ENCODE measurements around the gene LRRN4. TPM values are rescaled to one million over a fixed set of nuclear protein-coding genes. Genes with fewer than 3 reads are reported as not detected.

LRRN4 gene
- total RNA-seq, 1 donor from 2014 or later, result not detected

DNA sequence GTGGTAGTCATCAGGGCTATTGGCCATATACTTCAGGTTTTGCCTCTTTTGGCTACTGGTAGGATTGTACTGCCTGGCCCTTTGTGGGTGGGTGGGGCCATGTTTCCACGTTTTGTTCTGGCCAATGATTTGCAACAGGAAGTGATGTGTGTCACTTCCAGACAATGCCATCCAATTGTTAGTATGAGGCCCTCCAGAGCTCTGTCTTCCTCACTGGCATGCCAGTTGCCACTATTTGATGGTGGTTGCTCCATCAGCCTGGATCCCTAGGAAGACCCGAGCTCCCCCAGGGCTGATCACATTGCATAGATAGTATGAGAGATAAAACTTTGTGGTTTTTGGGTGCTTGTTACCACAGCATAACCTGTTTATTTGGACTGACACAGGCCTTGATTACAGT lies 7.7 kb upstream of the LRRN4 start:
- no peak for TF ChIP-seq CTCF (conservative IDR thresholded peaks at IDR 0.05)
- no peak for DNase-seq (ENCODE audit: low read depth, low spot score)
- Mint-ChIP-seq H3K9me3 (no peaks in the 10 kb centered on the region), H3K36me3 (ENCODE audit: low read depth) (no peaks in the 10 kb centered on the region), H3K27ac (ENCODE audit: unreplicated experiment) (no peak overlapping the region), H3K27me3 (ENCODE audit: low read depth) (peaks cover 12% of the 10 kb centered on the region), H3K4me1 (no peaks in the 10 kb centered on the region), H3K4me3 (no peak overlapping the region)

GRCh38 chr20:6060213-6060612 lies 6.4 kb upstream of the LRRN4 start:
- TF ChIP-seq CTCF (conservative IDR thresholded peaks at IDR 0.05), result no peak
- H3K36me3 Mint-ChIP-seq (ENCODE audit: low read depth), result no peaks in the 10 kb centered on the region
- no peaks in the 10 kb centered on the region for H3K4me1 Mint-ChIP-seq
- H3K27ac Mint-ChIP-seq (ENCODE audit: unreplicated experiment), result no peak overlapping the region
- DNase-seq (ENCODE audit: low read depth, low spot score), result no peak
- H3K9me3 Mint-ChIP-seq, result no peaks in the 10 kb centered on the region
- peaks cover 12% of the 10 kb centered on the region for H3K27me3 Mint-ChIP-seq (ENCODE audit: low read depth)
- no peak overlapping the region for H3K4me3 Mint-ChIP-seq

DNA sequence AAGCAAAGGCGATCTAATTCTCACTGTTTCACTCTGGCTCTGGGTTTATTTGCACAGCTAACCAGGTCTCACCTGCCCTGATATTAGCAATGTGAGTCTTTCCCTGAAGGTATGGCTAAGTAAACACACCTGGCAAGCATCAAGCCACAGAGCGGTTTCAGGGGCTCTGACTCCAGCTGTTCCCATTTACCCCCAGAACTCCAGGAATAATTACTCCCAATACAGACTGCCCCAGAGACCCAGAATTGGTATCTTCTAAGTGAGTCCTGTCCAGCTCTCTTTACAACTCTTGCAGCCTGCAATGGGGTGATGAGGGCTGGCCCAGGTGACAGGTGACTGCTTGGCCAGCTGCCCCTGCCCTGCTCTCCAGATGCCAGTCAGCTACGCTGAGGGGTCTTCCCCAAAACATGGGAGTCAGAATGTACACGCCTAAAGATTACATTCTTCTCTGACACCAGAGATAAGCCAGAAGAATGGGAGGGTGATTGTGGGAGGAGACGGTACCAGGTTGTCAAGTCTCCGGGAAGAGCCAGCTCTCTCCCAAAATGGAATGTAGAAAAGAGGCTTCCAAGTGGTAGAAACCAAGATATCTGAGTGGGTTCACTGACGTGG lies 4.9 kb upstream of the LRRN4 start:
- Mint-ChIP-seq H3K27me3 (ENCODE audit: low read depth) (peaks cover 25% of the 10 kb centered on the region), H3K9me3 (no peaks in the 10 kb centered on the region), H3K27ac (ENCODE audit: unreplicated experiment) (no peak overlapping the region), H3K4me1 (no peaks in the 10 kb centered on the region), H3K36me3 (ENCODE audit: low read depth) (no peaks in the 10 kb centered on the region), H3K4me3 (no peak overlapping the region)
- TF ChIP-seq CTCF (conservative IDR thresholded peaks at IDR 0.05), result no peak
- DNase-seq (ENCODE audit: low read depth, low spot score), result no peak

- peaks cover 36% of the 10 kb centered on the region for H3K27me3 Mint-ChIP-seq (ENCODE audit: low read depth)
- H3K27ac Mint-ChIP-seq (ENCODE audit: unreplicated experiment), result no peak overlapping the region
- no peak for DNase-seq (ENCODE audit: low read depth, low spot score)
- no peaks in the 10 kb centered on the region for H3K9me3 Mint-ChIP-seq
- H3K4me1 Mint-ChIP-seq, result peaks cover 5% of the 10 kb centered on the region
- no peak overlapping the region for H3K4me3 Mint-ChIP-seq
- no peaks in the 10 kb centered on the region for H3K36me3 Mint-ChIP-seq (ENCODE audit: low read depth)
- no peak for TF ChIP-seq CTCF (conservative IDR thresholded peaks at IDR 0.05)
Observed at GRCh38 chr20:6057691-6058090, 3.8 kb upstream of the LRRN4 start.

DNA sequence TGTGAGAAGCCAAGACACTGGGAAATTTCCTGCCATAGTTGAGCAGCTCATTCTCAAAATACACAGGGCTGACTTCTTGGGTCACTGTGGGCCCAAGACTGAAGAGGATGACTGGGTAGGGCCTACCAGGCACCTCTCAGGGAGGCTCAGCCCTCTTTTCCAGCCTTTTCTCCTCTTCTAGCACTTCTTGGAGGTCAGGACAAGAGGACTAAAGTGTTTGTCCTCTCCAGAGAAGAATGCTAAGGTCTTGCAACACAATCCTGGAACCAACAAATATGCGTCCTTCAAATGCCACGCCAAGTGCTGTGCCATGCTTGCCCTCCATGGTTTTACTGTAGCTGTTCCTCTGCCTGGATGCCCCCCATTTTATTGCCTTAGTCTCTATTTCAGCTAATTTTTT lies 3.3 kb upstream of the LRRN4 start:
- no peak for DNase-seq (ENCODE audit: low read depth, low spot score)
- peaks cover 39% of the 10 kb centered on the region for H3K27me3 Mint-ChIP-seq (ENCODE audit: low read depth)
- H3K27ac Mint-ChIP-seq (ENCODE audit: unreplicated experiment), result no peak overlapping the region
- no peak for TF ChIP-seq CTCF (conservative IDR thresholded peaks at IDR 0.05)
- H3K36me3 Mint-ChIP-seq (ENCODE audit: low read depth), result no peaks in the 10 kb centered on the region
- no peak overlapping the region for H3K4me3 Mint-ChIP-seq
- H3K4me1 Mint-ChIP-seq, result peaks cover 5% of the 10 kb centered on the region
- H3K9me3 Mint-ChIP-seq, result no peaks in the 10 kb centered on the region

Data from neural crest cell (in vitro differentiated cells).